Muscle layer of duodenum (tissue), 2 donors: Measurements from ENCODE around the gene TAF4.
"Not testable (repeated sequence)": the region's sequence is repeated elsewhere in the genome, so short reads cannot be mapped to it uniquely, and the experiment has no call there.

Source experiments
- H3K27ac ChIP-seq: one replicate; pipeline ENCODE4 v1.7.0; 2013; ENCODE audit warnings: mild to moderate bottlenecking, low read length
- H3K27me3 ChIP-seq: one replicate; pipeline ENCODE4 v1.7.0; 2013; ENCODE audit warnings: low read depth, mild to moderate bottlenecking, control low read depth, low read length
- H3K36me3 ChIP-seq, 2 donors: one replicate each; pipeline ENCODE4 v1.7.0; 2013; ENCODE audit warnings: low read length in 2 of 2, control low read depth in 1 of 2, mild to moderate bottlenecking in 1 of 2; ENCODE audit not compliant: insufficient read depth in 2 of 2, control insufficient read depth in 1 of 2
- H3K4me1 ChIP-seq, 2 donors: one replicate each; pipeline ENCODE4 v1.7.0; 2013; ENCODE audit warnings: low read length in 2 of 2, mild to moderate bottlenecking in 2 of 2, control low read depth in 1 of 2, moderate library complexity in 1 of 2; ENCODE audit not compliant: insufficient read depth in 2 of 2, control insufficient read depth in 1 of 2
- H3K4me3 ChIP-seq, 2 donors: one replicate each; pipeline ENCODE4 v1.7.0; 2013; ENCODE audit warnings: low read length in 2 of 2, low read depth in 1 of 2, mild to moderate bottlenecking in 1 of 2
- H3K9me3 ChIP-seq, 2 donors: one replicate each; pipeline ENCODE4 v1.7.0; 2013; ENCODE audit warnings: low read length in 2 of 2, control low read depth in 1 of 2, mild to moderate bottlenecking in 1 of 2; ENCODE audit not compliant: control insufficient read depth in 1 of 2
- donor health status: healthy.

TAF4 gene

DNA sequence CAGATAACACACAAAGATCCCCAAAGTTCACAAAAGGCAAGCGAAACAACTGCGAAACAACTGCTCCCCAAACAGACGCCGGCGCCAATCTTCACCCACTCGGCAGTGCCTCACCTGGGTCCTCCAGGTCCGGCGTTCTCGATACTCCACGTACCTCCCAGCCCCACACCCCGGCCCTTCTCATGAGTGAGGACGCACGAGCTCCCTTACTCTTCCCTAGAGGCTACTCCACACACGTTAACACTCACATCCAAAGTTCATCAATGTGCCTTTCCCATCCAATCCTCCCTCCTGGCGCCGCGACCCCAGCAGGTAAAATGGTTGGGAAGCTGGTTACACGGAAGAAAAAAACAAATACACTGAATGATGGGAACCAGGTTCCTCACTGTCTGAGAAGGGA is 77.0 kb downstream of the TAF4 start:
- H3K27me3 ChIP-seq, result no peaks in the 10 kb centered on the region
- H3K4me3 ChIP-seq, result no peak overlapping the region

GRCh38 chr20:61986762-61987321 is 78.8 kb downstream of the TAF4 start:
- Histone ChIP-seq H3K36me3 (peaks cover 11 to 44% of the 10 kb centered on the region in 2 donors), H3K4me1 (no peaks in the 10 kb centered on the region), H3K4me3 (no peak overlapping the region), H3K27ac (no peak overlapping the region), H3K27me3 (no peaks in the 10 kb centered on the region), H3K9me3 (peaks cover 3 to 5% of the 10 kb centered on the region in 2 donors)

More for the DNA sequence above, 77.0 kb downstream of the TAF4 start:
- no peak overlapping the region for H3K27ac ChIP-seq
- peaks cover 6 to 13% of the 10 kb centered on the region in 2 donors for H3K9me3 ChIP-seq
- H3K4me1 ChIP-seq, result no peaks in the 10 kb centered on the region
- H3K36me3 ChIP-seq, result peaks cover 23 to 62% of the 10 kb centered on the region in 2 donors

DNA sequence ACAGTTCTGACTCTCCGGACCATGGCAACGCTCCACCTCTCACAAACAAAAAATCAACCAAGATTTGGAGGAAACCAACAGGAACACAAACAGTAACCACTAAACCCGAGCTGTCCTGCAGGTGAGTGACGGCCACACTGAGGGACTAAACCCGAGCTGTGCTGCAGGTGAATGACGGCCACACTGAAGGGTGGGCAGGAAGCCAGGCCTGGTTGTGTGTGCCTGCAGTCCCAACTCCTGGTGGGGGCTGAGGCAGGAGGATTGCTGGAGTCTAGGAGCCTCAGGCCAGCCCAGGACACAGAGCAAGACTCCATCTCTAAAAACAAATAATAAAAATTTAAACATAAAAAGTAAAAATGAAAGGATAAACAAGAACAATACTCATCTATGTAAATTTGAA is 80.6 kb downstream of the TAF4 start:
- Histone ChIP-seq H3K27ac (no peak overlapping the region), H3K27me3 (no peaks in the 10 kb centered on the region), H3K9me3 (no peaks in the 10 kb centered on the region), H3K4me3 (no peak overlapping the region), H3K4me1 (no peaks in the 10 kb centered on the region), H3K36me3 (peaks cover 5 to 27% of the 10 kb centered on the region in 2 donors)

DNA sequence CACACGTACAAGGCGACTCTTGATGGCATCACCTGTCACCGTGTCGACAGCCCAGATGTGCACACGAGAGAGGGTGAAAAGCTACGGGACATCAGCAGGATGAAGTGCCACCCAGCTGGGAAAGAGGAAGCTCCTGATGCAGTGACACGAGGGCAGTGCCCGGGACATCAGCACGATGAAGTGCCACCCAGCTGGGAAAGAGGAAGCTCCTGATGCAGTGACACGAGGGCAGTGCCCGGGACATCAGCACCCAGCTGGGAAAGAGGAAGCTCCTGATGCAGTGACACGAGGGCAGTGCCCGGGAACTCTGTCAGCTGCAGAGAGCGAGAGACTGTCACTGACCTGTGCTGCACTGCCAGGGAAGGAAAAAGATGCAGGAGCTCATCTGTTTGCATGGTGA is 81.2 kb downstream of the TAF4 start:
- H3K4me1 ChIP-seq, H3K9me3 ChIP-seq, H3K27ac ChIP-seq, H3K4me3 ChIP-seq, H3K27me3 ChIP-seq: not testable (repeated sequence)
- H3K36me3 ChIP-seq, result peaks cover 5 to 27% of the 10 kb centered on the region in 2 donors

GRCh38 chr20:61983965-61984364 is 81.7 kb downstream of the TAF4 start:
- Histone ChIP-seq H3K4me3 (no peak overlapping the region), H3K27ac (no peak overlapping the region), H3K9me3 (no peaks in the 10 kb centered on the region), H3K4me1 (no peaks in the 10 kb centered on the region), H3K27me3 (no peaks in the 10 kb centered on the region), H3K36me3 (peaks cover 5 to 23% of the 10 kb centered on the region in 2 donors)

DNA sequence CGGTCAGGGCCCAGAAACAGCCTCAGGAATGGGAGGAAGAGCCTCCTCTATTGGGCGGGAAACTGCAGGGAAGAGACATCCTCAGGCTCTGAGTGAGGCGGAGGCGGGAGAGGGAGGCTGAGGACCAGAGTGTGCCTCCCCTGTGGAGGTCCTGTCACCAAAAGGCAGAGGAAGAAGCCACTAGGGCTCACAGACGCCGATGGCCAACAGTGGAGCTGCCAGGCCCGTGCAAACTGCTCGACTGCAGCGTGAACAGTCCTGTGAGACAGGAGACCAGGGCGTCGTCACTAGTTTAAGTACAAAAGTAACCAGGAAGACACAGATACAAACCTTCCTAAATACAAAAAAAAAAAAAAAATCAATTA is 82.7 kb downstream of the TAF4 start:
- Histone ChIP-seq H3K27me3 (no peaks in the 10 kb centered on the region), H3K9me3 (no peaks in the 10 kb centered on the region), H3K36me3 (peaks cover 5 to 15% of the 10 kb centered on the region in 2 donors), H3K4me1 (no peaks in the 10 kb centered on the region), H3K27ac (no peak overlapping the region), H3K4me3 (no peak overlapping the region)

DNA sequence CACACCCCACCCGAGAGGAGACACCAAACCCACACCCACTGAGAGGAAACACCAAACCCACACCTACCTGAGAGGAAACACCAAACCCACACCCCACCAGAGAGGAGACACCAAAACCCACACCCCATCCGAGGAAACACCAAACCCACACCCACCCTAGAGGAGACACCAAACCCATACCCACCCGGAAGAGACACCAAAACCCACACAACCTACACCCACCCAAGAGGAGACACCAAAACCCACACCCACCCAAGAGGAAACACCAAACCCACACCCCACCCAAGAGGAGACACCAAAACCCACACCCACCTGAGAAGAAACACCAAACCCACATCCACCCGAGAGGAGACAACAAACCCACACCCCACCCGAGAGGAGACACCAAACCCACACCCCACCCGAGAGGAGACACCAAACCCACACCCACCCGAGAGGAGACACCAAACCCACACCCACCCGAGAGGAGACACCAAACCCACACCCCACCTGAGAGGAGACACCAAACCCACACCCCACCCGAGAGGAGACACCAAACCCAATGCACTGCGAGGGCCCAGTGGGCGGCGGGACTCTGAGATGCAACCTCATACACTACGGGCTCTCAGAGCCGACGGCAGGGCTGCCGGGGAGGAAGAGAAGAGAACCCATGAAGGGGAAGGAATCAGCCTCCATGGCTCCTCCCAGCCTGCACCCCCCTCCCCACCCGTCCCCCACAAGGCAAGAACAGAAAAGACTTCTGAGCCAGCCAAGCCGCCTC is 83.3 kb downstream of the TAF4 start:
- Histone ChIP-seq H3K9me3 (no peaks in the 10 kb centered on the region), H3K4me1 (no peaks in the 10 kb centered on the region), H3K36me3 (peaks cover 5 to 15% of the 10 kb centered on the region in 2 donors), H3K27ac (no peak overlapping the region), H3K4me3 (no peak overlapping the region), H3K27me3 (no peaks in the 10 kb centered on the region)

- H3K27me3 ChIP-seq, H3K9me3 ChIP-seq, H3K4me1 ChIP-seq, H3K4me3 ChIP-seq, H3K27ac ChIP-seq: not testable (repeated sequence)
- peaks cover 0 to 16% of the 10 kb centered on the region in 2 donors for H3K36me3 ChIP-seq
These were observed 84.0 kb downstream of the TAF4 start for GRCh38 chr20:61981691-61982090.

DNA sequence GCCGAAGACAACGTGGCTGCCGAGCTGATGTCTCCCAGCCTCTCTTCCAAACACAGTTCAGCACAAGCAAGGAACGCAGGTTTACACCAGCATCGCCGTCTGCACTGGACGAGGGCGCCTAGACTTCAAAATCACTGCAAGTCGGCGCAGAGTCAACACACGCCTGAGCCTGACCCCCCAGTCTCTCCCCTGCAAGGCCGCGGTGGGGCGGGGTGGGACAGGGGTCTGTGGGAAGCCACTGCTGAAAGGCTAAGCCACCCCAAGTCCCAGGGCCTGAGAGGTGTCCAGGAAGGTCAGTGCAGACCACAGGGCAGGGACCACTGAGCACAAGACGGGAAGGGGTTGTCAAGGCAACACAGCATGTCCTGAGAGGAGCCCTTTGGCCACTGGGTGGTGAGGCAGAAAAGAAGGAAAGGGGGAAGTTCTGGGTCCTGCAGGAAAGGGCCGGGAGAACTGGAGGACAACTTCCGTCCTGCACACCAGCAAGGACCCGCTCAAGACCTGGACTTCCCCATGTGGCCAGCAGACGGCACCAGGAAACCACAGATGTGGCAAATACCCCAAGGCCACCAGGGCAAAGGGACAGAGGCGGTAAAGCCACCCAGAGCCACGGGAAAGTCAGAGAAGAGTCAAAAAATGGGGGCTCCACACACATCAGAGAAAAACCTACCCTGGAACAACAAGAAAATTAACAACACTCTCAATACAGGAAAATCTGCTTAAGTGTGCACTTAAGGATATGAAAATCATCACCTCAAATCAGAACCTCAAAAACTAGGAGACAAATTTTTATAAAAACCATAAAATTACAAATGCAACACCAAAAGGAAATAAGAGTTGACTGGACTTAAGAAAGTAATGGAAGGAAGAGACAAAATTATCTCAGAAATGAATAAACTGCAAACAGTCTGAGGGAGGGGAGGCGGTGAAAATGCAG is 84.8 kb downstream of the TAF4 start:
- H3K9me3 ChIP-seq, result no peaks in the 10 kb centered on the region
- no peak overlapping the region for H3K27ac ChIP-seq
- no peak overlapping the region for H3K4me3 ChIP-seq
- H3K4me1 ChIP-seq, result no peaks in the 10 kb centered on the region
- no peaks in the 10 kb centered on the region for H3K27me3 ChIP-seq
- H3K36me3 ChIP-seq, result peaks cover 0 to 23% of the 10 kb centered on the region in 2 donors

DNA sequence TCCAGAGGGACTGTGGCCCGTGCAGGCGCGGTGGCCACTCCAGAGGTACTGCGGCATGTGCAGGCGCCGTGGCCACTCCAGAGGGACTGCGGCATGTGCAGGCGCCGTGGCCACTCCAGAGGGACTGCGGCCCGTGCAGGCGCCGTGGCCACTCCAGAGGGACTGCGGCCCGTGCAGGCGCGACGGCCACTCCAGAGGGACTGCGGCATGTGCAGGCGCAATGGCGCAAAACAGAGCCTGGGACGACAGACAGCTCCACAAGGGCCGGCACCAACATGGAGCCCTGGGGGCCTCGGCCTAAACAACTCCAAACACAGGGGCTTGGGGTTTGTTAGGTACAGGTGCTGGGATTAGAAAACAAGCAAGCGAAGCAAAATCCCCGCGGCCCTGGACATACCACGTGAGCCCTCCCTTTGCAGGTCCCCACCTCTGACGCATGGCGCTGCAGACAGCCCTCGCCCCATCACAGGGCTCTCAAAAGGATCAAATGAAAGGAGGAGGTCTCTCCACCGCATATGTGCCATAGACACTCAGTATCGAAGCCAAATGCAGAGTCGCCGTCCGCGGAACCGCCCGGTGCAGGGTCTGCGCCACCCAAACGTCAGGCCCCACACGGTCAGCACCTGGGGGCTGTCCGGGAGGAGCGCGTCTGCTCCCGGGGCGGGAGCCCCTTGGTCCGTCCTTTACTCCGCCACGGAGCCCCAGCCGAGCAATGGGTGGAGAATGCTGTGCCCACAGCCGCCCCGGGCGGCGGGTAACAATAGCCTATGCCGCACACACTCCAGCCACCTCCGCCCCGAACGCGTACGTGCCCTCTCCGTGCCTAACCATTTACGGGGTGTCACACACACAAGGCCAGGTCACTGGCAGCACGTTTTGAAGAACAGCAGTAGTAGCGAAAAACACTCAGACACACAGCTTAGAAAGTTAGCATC is 85.7 kb downstream of the TAF4 start:
- Histone ChIP-seq H3K36me3 (peaks cover 0 to 23% of the 10 kb centered on the region in 2 donors), H3K9me3 (no peaks in the 10 kb centered on the region), H3K4me1 (no peaks in the 10 kb centered on the region), H3K27ac (no peak overlapping the region), H3K4me3 (no peak overlapping the region), H3K27me3 (no peaks in the 10 kb centered on the region)
